HepG2 (cell line): ENCODE data around the gene HADH. TPM values are rescaled to one million over a fixed set of nuclear protein-coding genes. Genes with fewer than 3 reads are reported as not detected.

Source experiments
- AGO1 ChIP-seq: fragments of 200-400 bp; formaldehyde crosslinking; IDR thresholded peaks from 2 replicates; pipeline ENCODE4 v1.6.1; 2017; ENCODE audit warnings: mild to moderate bottlenecking, low read depth, low read length, moderate library complexity; ENCODE audit not compliant: poor library complexity, severe bottlenecking
- HMGXB4 ChIP-seq, 2 experiments: sonication (generic) in 1 of 2; formaldehyde crosslinking in 1 of 2; IDR thresholded peaks; 2 replicates each; pipeline versions ENCODE4 v1.4.0 to v1.6.1; 2018 to 2020; ENCODE audit warnings: missing genetic modification reagents in 2 of 2, borderline replicate concordance in 1 of 2, low read depth in 1 of 2, mild to moderate bottlenecking in 1 of 2, missing biosample characterization in 1 of 2
- MEIS2 ChIP-seq: sonication (generic); formaldehyde crosslinking; IDR thresholded peaks from 2 replicates; pipeline ENCODE4 v1.9.0; 2021; ENCODE audit warnings: mild to moderate bottlenecking, missing genetic modification reagents
- MIXL1 ChIP-seq: IDR thresholded peaks from 2 replicates; pipeline ENCODE4 v1.6.1; 2016
- MYC ChIP-seq: sonication (generic); formaldehyde crosslinking; IDR thresholded peaks from 2 replicates; pipeline ENCODE4 v1.9.0; 2021; ENCODE audit warnings: missing genetic modification reagents, borderline replicate concordance
- SAP130 ChIP-seq: IDR thresholded peaks from 2 replicates; pipeline ENCODE4 v1.6.1; 2016; ENCODE audit warnings: low read depth
- SMARCC2 ChIP-seq: fragments of 450-650 bp; IDR thresholded peaks from 2 replicates; pipeline ENCODE4 v1.6.1; 2017; ENCODE audit warnings: antibody characterized with exemption, mild to moderate bottlenecking
- TCF12 ChIP-seq, 2 experiments: fragments of 450-650 bp in 1 of 2; sonication (generic) in 1 of 2; formaldehyde crosslinking in 1 of 2; IDR thresholded peaks; 2 replicates each; pipeline versions ENCODE4 v1.6.1 to v1.8.0; 2017 to 2022; ENCODE audit warnings: antibody characterized with exemption in 1 of 2, mild to moderate bottlenecking in 1 of 2, missing genetic modification reagents in 1 of 2, moderate library complexity in 1 of 2
- THYN1 ChIP-seq: sonication (generic); formaldehyde crosslinking; IDR thresholded peaks from 2 replicates; pipeline ENCODE4 v1.8.1; 2023; ENCODE audit warnings: low read depth, mild to moderate bottlenecking, moderate library complexity, missing genetic modification reagents, borderline replicate concordance
- ZNF329 ChIP-seq: sonication (generic); formaldehyde crosslinking; IDR thresholded peaks from 2 replicates; pipeline ENCODE4 v1.9.0; 2021; ENCODE audit warnings: low read depth, mild to moderate bottlenecking, missing genetic modification reagents
- ZNF496 ChIP-seq: sonication (generic); formaldehyde crosslinking; IDR thresholded peaks from 2 replicates; pipeline ENCODE4 v1.8.1; 2023; ENCODE audit warnings: mild to moderate bottlenecking, moderate library complexity, missing genetic modification reagents; ENCODE audit not compliant: insufficient replicate concordance
- ZNF710 ChIP-seq: sonication (generic); formaldehyde crosslinking; IDR thresholded peaks from 2 replicates; pipeline ENCODE4 v1.5.0; 2020; ENCODE audit warnings: mild to moderate bottlenecking, missing genetic modification reagents, borderline replicate concordance
- ZNF879 ChIP-seq: sonication (generic); formaldehyde crosslinking; IDR thresholded peaks from 2 replicates; pipeline ENCODE4 v1.8.1; 2023; ENCODE audit warnings: missing genetic modification reagents
- polyA plus RNA-seq, 8 experiments: library from polyadenylated mRNA; depleted of rRNA in 3 of 8; stranded (reverse) in 7 of 8; unstranded in 1 of 8; fragments of >200 nt; fragmentation: Illumina TruSeq in 4 of 8; extraction: Trizol in 4 of 8; gene quantifications; 2 replicates each; pipeline versions ENCODE4 v1.2.1 to v1.2.3, GENCODE V29; 2011 to 2016; ENCODE audit warnings: low read depth in 4 of 8, missing spikeins in 1 of 8, mixed read lengths in 1 of 8; ENCODE audit not compliant: insufficient read depth in 1 of 8
- total RNA-seq, 5 experiments: library from RNA; depleted of rRNA; stranded (reverse); fragments of >200 nt; fragmentation: Illumina TruSeq; extraction: Trizol; gene quantifications; 2 replicates each; pipeline ENCODE4 v1.2.3, GENCODE V29; 2016; ENCODE audit warnings: low read depth in 1 of 5
- TF ChIP-seq, protein P1 (sequence below): sonication (generic); formaldehyde crosslinking; IDR thresholded peaks from 2 replicates; pipeline ENCODE4 v1.4.0; 2020; ENCODE audit warnings: mild to moderate bottlenecking, missing genetic modification reagents
- TF ChIP-seq, protein P2 (sequence below): IDR thresholded peaks from 2 replicates; pipeline ENCODE4 v1.6.1; 2016; ENCODE audit warnings: mild to moderate bottlenecking
- TF ChIP-seq, protein P3 (sequence below): sonication (generic); formaldehyde crosslinking; IDR thresholded peaks from 2 replicates; pipeline ENCODE4 v1.4.0; 2020; ENCODE audit warnings: mild to moderate bottlenecking, missing genetic modification reagents

The HADH gene
- total and polyA plus RNA-seq, 2 of the 13 experiments (the other 11 are each of a cell fraction or from before 2014, with no cell fraction given): 29.6 to 33.9 TPM

- TF ChIP-seq, protein P1, sequence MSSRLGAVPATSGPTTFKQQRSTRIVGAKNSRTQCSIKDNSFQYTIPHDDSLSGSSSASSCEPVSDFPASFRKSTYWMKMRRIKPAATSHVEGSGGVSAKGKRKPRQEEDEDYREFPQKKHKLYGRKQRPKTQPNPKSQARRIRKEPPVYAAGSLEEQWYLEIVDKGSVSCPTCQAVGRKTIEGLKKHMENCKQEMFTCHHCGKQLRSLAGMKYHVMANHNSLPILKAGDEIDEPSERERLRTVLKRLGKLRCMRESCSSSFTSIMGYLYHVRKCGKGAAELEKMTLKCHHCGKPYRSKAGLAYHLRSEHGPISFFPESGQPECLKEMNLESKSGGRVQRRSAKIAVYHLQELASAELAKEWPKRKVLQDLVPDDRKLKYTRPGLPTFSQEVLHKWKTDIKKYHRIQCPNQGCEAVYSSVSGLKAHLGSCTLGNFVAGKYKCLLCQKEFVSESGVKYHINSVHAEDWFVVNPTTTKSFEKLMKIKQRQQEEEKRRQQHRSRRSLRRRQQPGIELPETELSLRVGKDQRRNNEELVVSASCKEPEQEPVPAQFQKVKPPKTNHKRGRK (CRISPR knock-in tag): no peak
- TF ChIP-seq, protein P2, sequence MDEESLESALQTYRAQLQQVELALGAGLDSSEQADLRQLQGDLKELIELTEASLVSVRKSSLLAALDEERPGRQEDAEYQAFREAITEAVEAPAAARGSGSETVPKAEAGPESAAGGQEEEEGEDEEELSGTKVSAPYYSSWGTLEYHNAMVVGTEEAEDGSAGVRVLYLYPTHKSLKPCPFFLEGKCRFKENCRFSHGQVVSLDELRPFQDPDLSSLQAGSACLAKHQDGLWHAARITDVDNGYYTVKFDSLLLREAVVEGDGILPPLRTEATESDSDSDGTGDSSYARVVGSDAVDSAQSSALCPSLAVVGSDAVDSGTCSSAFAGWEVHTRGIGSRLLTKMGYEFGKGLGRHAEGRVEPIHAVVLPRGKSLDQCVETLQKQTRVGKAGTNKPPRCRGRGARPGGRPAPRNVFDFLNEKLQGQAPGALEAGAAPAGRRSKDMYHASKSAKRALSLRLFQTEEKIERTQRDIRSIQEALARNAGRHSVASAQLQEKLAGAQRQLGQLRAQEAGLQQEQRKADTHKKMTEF (CRISPR knock-in tag): 0 out of 2 replicates have a peak, but pooled peaks have one; percentile 46
- TF ChIP-seq ZNF329 (CRISPR knock-in tag) (peak; percentile 72; the same call in 1 of the 2 replicates), ZNF496 (CRISPR knock-in tag) (no peak), MYC (peak; percentile 89), HMGXB4 (CRISPR knock-in tag; IDR thresholded peaks at IDR 0.05; ENCODE audit: borderline replicate concordance in 1 of 2, low read depth in 1 of 2) (peak; percentile 61 to 74; a peak in 3 of 4 replicates), ZNF879 (CRISPR knock-in tag) (no peak), THYN1 (CRISPR knock-in tag) (no peak), SMARCC2 (no peak), ZNF710 (no peak; the same call in 1 of the 2 replicates), AGO1 (no peak), TCF12 (IDR thresholded peaks at IDR 0.05) (no peak), TCF12 (CRISPR knock-in tag; IDR thresholded peaks at IDR 0.05) (no peak), MEIS2 (CRISPR knock-in tag) (peak; percentile 21; the same call in 1 of the 2 replicates), MIXL1 (CRISPR knock-in tag) (no peak), SAP130 (CRISPR knock-in tag) (peak; percentile 94)
- TF ChIP-seq, protein P3, sequence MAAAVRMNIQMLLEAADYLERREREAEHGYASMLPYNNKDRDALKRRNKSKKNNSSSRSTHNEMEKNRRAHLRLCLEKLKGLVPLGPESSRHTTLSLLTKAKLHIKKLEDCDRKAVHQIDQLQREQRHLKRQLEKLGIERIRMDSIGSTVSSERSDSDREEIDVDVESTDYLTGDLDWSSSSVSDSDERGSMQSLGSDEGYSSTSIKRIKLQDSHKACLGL: peak; percentile 75
These were observed at the start of gene HADH (continued) for GRCh38 chr4:107989537-107990386.
